AG10803 (cell line): ENCODE data around the gene CHPF2.

Experiments
- DNase-seq: peaks from one replicate; pipeline ENCODE4 v3.0.0; 2010; ENCODE audit warnings: low read depth
- H3K4me3 ChIP-seq: 2 replicates; pipeline ENCODE4 v1.5.1; 2011; ENCODE audit warnings: mild to moderate bottlenecking, low read length, control low read depth
- TF ChIP-seq, protein P1 (sequence below): conservative IDR thresholded peaks from 2 replicates; pipeline ENCODE4 v1.5.1; 2011; ENCODE audit warnings: mild to moderate bottlenecking, low read length, control low read depth, inconsistent platforms

CHPF2 gene

DNA sequence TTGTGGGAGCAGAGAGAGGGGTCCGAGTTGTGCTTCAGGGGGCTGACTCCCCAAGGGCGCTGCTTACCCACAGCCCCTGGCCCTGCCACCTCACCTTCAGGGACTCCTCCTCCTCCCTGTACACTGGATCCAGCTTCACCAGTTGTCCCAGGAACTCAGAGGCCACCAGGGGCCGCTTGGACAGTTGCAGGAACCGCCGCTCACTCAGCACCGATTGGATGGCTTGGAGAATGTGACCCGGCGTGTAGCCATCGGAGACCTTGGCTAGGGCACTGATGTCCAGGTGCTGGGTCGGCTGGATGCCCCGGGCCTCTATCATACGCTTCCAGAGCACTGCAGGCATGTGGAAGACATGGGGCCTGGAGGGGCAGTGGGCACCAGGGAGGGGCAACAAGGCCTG lies 40.7 kb upstream of the CHPF2 start:
- TF ChIP-seq, protein P1, sequence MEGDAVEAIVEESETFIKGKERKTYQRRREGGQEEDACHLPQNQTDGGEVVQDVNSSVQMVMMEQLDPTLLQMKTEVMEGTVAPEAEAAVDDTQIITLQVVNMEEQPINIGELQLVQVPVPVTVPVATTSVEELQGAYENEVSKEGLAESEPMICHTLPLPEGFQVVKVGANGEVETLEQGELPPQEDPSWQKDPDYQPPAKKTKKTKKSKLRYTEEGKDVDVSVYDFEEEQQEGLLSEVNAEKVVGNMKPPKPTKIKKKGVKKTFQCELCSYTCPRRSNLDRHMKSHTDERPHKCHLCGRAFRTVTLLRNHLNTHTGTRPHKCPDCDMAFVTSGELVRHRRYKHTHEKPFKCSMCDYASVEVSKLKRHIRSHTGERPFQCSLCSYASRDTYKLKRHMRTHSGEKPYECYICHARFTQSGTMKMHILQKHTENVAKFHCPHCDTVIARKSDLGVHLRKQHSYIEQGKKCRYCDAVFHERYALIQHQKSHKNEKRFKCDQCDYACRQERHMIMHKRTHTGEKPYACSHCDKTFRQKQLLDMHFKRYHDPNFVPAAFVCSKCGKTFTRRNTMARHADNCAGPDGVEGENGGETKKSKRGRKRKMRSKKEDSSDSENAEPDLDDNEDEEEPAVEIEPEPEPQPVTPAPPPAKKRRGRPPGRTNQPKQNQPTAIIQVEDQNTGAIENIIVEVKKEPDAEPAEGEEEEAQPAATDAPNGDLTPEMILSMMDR = no peak
- no peak overlapping the region for H3K4me3 ChIP-seq
- no peak for DNase-seq

DNA sequence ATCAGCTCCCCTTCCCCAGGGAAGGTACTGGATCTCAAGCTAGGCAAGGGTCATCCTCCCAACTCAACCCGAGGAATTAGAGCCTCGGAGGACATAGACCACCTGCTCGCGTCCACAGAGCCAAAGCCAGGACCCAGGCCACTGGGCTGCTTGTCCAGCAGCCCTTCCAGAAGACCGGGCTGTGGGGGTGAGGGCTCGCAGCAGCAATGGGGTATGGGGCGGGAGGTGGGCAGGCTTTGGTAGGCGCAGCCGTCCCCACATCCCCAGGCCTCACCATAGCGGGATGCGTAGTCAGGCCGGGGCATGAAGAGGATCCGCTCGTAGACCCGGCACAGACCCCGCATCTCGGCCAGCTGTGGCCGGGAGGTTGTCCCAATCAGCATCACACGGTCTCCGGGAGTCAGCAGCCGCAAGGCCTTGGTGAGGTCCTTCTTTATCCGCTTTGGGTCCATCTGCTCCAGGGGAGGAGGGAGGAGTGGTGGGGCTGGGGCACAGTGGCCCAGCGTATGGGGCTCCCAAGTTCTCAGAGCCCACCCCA lies 40.2 kb upstream of the CHPF2 start:
- no peak for DNase-seq
- TF ChIP-seq, protein P1 = no peak
- no peak overlapping the region for H3K4me3 ChIP-seq

GRCh38 chr7:151193203-151193978 lies 38.9 kb upstream of the CHPF2 start:
- no peak overlapping the region for H3K4me3 ChIP-seq
- TF ChIP-seq, protein P1 = no peak
- DNase-seq = no peak

DNA sequence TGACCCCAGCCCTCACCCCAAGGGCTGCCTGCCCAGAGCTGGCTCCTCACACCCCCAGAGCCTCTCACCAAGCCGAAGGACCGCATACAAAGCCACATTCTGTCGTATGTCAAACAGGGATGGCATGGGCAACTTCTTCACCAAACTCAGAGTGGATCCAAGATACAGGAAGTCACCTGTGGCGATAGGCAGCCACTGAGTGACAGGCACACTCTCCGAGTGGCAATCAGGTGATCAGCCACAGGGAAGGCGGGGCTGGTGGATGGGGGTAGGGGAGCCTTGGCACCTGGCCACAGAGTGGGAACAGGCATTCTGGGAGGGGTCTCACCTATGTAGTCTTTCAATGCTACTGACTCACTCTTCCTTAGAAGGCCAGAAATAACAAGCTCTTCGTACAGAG lies 38.1 kb upstream of the CHPF2 start:
- H3K4me3 ChIP-seq = no peak overlapping the region
- DNase-seq = no peak
- TF ChIP-seq, protein P1 = no peak

DNA sequence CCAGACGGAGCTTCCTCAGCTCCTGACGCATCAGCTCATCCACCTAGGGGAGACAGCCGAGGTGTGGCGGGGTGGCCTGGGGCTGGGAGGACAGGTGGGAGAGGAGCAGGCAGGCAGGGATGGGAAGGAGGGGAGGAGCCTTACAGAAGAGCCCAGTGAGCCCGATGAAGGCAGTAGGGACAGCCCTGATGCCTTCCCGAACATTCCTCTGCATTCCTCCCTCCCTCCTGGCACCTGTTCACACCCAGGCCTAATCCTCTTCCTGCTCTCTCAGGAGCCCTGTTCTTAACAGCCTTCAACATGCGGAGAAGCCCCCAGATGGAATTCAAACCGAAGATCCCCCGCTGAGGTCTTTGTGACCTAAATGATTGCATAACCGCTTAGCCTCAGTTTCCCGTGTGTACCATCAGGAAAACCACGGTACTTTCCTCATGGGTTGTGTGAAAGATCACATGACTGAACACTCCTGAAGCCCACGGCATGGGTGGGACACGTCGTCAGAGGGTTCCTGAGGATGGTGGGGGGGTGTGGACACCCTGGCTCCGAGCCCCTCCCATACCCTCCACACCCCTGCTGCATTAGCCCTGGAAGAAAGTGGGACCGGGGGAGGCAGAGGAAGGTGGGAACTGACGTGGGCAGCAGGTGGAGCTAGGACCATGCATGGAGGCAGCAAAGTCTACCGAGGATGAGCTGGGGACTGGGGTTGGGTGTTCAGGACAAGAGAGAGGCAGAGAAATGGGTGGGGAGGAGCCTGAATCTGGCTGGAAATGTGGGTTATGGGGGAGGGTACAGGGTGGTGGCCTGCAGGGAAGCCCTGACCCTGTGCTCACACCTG lies 36.5 kb upstream of the CHPF2 start:
- no peak overlapping the region for H3K4me3 ChIP-seq
- TF ChIP-seq, protein P1 = no peak
- no peak for DNase-seq

DNA sequence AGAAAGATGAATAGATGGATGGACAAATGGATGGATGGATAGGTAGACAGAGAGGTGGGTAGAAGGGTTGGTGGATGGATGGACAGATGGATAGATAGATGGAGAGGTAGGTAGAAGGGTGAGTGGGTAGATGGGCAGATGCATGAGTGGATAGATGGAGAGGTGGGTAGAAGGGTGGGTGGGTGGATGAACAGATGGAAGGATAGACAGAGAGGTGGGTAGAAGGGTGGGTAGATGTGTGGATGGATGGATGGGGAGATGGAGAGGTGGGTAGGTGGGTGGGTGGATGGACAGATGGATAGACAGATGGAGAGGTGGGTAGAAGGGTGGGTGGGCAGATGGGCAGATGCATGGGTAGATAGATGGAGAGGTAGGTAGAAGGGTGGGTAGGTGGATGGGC lies 34.4 kb upstream of the CHPF2 start:
- no peak for DNase-seq
- TF ChIP-seq, protein P1 = no peak
- no peak overlapping the region for H3K4me3 ChIP-seq
